ENCODE results near the gene FHL1.

- TF ChIP-seq POLR2AphosphoS5 (IDR thresholded peaks at IDR 0.05; ENCODE audit: low read depth, low read length) (no peak), NFIC (IDR thresholded peaks at IDR 0.05; ENCODE audit: borderline replicate concordance) (no peak), CTCF (IDR thresholded peaks at IDR 0.05) (peak; percentile 54), GATA2 (CRISPR knock-in tag; IDR thresholded peaks at IDR 0.05) (no peak), GABPA (IDR thresholded peaks at IDR 0.05; ENCODE audit: low read depth) (no peak), ZBTB33 (IDR thresholded peaks at IDR 0.05; ENCODE audit: borderline replicate concordance, low read depth) (no peak), JUND (IDR thresholded peaks at IDR 0.05) (no peak)
Measured at GRCh38 chrX:136200466-136200865, 53.1 kb downstream of the FHL1 start.
